Measurements from ENCODE around the gene CYB5B.
"Not testable (repeated sequence)": the region's sequence is repeated elsewhere in the genome, so short reads cannot be mapped to it uniquely, and the experiment has no call there.

Gene CYB5B

DNA sequence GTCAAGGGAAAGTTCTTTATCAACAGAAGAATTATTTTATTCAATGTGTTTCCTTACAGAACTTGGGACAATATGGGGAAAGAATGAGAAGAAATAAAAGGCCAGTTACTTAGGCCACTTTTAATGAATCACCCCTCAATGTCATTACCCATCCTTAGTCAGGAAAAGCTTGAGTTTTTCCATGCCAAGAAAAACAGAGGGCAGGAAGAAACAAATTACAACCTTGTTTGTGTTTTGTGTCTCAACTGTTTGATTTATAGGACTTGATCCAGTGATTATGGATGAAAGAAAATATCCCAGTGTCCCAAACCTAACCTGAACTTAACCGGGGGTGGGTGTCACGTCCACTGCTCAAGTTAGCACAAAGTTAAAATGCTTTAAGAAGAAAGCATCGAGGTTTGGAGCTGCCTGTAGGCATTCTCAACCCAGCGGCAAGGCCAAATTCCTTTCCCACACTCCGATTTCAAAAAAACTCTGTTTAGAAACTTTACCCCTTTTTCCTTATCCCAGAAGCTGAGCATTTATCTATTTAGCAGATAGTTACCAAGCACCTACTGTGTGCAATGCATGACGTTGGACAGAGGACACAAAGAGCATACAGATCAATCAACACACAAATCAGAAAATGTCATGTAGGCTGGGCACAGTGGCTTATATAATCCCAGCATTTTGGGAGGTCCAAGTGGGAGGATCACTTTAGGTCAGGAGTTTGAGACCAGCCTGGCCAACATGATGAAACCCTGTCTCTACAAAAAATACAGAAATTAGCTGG, 14.0 kb upstream of the CYB5B start:
- no peak for DNase-seq (ENCODE audit: low spot score)

DNA sequence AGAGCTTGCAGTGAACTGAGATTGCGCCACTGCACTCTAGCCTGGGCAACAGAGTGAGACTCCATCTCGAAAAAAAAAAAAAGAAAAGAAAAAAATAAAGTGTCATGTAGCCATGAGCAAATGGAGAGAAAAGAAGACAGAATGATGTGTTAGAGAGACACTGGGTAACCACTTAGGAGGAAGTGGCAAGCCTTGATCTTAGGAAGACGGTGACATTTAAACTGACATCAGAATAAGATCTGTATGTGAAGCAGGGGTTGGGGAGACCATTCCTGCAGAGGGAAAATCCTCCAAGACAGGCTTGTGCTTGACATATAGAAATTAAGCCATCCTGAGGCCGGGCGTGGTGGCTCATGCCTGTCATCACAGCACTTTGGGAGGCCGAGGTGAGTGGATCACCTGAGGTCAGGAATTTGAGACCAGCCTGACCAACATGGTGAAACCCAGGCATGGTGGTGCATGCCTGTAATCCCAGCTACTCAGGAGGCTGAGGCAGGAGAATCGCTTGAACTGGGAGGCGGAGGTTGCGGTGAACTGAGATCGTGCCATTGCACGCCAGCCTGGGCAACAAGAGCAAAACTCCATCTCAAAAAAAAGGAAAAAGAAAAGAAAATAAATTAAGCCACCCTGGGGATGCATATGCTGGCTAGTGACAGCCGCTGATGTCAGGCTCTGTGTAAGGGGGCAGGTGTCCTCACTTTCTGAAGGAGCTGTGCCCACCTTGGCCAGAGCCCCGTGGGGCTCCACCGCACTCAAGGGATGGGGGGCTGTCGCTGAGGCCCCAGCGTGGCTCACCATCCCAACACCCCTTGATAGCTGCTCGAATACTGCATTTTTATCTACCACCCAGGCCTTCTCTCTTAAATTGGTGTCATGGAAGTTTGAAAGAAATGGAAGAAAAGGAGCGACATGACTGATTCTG, 13.1 kb upstream of the CYB5B start:
- DNase-seq (ENCODE audit: low spot score): no peak

DNA sequence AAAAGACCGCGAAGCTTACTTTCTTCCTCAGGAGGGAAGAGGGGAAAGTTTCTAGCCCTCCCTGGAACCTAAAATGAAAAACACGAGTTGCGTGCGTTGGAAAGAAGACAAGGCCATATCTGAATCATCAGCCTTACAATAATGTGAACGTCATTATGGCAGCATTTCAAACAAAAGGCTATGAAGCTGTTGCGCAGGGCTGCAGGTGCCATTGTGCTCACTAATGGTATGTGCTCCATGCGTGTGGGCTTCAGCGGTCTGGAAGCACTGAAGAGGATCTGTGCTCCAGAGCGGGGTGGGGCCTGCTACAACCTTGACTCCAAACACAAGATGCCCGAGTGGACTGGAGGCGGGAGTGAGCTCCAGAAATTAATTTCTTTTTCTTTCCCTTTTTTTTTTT, 12.1 kb upstream of the CYB5B start:
- no peak for DNase-seq (ENCODE audit: low spot score)

DNA sequence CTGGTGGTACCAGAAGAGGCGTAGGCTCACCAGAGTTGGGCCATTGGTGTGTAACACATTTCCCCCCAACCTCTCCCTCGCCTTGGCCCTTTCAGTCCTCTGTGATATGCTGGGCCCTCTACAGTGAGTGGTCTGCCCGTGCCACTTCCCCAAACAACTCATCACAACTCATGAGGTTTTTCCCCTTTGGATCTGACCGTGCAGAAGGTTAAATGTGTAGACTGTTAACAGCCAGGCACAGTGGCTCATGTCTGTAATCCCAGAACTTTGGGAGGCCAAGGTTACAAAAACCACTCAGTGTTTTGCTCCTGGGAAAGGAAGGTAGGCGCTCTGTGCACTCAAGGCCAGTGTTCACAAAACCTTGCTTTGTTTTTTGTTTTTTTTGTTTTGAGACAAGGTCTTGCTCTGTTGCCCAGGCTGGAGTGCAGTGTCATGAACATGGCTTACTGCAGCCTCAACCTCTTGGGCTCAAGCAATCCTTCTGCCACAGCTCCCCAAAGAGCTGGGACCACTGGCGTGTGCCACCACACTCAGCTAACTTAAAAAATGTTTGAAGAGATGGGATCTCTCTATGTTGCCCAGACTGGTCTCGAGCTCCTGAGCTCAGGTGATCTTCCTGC, 11.3 kb upstream of the CYB5B start:
- no peak for DNase-seq (ENCODE audit: low spot score)

DNA sequence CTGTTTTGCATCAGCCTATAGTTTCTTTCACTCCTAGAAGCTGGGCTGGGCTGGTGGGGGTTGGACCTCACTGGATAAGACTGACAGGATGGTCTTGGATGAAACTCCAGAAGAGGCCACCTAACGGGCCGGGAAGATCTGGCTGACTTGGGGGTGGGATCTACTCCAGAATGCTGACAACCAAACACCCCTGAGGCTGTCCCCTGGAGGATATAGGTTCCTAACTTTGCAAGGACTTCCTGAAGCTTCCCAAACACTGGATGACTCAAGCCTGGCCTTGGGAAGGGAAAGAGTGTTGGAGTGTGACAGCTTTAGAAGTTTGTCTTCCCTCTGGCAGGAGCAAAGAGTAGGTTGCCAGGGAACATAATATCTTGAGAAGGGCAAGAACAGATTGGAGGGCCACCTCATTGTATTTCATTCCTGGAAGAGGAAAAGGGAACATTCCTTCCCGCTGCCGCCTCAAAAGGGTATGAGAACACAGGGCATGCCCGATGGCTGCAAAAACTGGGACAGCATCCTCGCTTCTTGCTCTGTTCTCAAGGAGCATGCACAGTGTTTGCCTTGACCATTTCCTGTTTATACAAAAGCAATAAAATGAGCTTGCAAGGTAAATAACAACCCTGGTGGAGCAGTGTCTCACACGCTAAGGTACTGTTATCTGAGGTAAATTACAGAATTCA, 6.8 kb upstream of the CYB5B start:
- DNase-seq (ENCODE audit: low spot score): peak; percentile 64

DNA sequence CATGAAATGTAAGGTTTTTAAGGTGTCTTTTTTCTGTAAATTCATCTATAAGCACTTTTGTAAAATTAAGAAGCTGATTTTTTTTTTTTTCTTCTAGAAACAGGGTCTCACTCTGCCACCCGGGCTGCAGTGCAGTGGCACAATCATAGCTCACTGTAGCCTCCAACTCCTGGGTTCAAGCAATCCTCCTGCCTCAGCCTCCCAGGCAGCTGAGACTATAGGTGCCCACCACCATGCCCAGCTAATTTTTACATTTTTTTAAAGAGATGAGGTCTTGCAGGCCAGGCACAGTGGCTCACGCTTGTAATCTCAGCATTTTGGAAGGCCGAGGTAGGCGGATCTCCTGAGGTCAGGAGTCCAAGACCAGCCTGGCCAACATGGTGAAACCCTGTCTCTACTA, 4.5 kb upstream of the CYB5B start:
- no peak for DNase-seq (ENCODE audit: low spot score)

DNA sequence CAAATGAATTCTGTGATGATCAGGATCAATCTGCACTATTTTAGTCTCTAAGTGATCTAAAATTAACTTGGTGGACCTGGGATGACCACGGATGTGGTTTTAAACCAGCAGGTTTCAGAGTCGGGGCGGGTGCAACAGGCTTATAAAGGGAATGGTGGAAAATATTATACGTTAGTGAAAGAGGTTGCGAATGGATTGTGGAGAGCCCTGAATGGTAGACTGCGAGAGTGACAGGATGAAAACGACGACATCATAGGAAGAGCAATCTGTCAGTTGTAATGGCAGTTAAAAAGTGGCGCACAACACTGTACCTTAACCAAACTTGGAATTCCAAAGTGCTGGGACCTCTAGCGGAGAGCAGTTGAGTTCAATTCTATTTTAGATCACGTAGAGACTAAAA, 1.2 kb upstream of the CYB5B start:
- no peak for DNase-seq (ENCODE audit: low spot score)

DNA sequence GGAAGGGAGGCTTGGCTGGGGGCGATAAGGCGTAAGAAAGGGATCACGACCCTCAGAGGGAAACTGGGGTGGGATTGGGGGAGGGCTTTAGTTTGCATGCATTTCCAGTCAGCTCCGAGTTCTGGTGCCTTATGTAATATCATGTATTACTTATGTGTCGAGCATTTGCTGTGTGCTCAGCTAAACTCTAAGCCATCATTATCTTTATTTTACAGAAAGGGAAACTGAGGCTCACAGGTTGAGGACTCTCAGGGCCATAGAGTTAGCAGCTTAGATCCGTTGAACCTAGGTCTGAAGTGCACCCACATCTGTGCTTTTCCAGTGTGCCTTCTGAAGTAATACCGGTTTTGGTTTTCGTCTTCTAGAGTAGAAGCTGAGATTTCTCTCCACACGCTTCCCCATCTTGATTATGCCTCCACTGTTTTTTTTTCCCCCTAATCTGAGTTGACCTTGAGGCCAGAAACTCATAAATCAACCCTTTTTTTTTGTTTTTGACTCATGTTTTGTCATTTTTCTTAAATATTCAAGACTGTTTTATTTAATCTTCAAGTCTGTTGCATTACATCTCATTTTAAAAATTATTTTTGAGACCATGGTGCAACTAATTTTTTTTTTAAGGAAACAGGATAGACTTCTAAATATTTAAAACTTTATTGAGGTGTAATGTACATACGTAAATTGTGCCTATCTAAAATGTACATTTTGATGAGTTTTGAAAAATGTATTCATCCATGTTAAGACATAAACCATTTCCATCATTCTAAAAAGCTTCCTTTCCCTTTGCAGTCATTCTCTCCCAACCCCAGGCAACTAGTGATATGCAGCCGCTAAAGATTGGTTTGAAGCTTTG, 741 bp downstream of the CYB5B start:
- DNase-seq (ENCODE audit: low spot score): no peak

DNA sequence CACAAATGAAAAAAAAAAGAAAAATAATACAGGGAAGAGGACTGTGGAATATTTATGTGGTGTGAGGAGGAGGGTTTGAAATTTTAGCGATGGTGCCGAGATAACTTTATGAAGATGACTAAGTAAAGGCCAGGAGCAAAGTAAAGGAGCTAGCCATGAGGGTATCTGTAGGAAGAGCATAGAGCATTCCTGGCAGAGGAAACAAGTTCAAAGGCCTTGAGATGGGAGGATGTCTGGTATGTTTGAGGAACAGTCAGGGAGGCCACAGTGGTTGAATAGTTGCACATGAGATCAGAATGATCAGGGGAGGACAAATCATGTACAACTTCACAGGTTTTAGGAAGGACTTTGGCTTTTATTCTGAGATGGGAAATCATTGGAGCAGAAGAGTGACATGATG, 4.2 kb downstream of the CYB5B start:
- no peak for DNase-seq (ENCODE audit: low spot score)

DNA sequence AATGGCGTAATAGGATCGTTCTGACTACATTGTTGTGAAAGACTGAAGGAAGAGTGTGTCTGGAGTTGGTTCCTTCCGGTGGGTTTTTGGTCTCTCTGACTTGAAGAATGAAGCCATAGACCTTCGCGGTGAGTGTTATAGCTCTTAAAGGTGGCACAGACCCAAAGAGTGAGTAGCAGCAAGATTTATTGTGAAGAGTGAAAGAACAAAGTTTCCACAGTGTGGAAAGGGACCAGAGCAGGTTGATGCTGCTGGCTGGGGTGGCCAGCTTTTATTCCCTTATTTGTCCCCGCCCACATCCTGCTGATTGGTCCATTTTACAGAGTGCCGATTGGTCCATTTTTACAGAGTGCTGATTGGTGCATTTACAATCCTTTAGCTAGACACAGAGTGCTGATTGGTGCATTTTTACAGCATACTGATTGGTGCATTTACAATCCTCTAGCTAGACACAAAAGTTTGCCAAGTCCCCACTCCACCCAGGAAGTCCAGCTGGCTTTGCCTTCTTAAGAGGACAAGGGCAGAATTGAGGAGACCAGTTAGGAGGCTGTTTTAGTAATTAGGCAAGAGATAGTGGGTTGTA, 4.7 kb downstream of the CYB5B start:
- not testable (repeated sequence) for DNase-seq (ENCODE audit: low spot score)

DNA sequence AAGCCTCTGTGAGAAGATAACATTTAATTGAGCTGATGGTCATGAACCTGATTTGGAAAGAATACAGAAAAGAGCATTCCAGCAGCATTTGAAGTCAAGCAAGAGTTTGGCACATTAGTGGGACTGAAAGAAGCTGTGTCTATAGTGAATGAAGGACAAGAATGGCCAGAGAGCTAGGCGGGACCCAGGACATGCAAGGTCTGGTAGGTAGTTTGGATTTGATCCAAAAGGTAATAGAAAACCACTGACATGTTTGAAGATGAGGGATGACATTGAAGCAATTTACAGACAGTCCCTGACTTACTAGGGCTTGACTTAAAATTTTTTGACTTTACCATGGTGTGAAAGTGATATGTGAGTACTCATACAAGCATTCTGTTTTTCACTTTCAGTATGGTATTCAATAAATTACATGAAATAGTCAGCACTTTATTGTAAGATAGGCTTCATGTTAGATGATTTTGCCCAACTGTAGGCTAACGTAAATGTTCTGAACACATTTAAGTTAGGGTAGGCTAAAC, 7.6 kb downstream of the CYB5B start:
- DNase-seq (ENCODE audit: low spot score): no peak

DNA sequence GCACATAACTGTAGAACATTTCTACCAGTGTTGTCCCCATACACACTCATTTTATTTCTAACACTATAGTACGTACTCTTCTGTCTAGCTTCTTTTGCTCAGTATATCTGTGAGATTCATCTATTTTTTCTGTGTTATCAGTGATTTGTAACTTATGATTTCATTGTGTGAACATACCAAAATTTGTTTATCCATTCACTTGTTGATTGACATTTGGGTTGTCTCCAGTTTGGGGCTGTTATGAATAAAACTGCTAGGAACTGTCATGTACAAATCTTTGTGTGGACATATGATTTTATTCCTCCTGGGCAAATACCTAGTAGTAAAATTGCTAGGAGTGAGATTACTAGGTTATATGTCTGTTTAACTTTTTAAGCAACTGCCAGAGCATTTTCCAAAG, 9.6 kb downstream of the CYB5B start:
- no peak for DNase-seq (ENCODE audit: low spot score)

DNA sequence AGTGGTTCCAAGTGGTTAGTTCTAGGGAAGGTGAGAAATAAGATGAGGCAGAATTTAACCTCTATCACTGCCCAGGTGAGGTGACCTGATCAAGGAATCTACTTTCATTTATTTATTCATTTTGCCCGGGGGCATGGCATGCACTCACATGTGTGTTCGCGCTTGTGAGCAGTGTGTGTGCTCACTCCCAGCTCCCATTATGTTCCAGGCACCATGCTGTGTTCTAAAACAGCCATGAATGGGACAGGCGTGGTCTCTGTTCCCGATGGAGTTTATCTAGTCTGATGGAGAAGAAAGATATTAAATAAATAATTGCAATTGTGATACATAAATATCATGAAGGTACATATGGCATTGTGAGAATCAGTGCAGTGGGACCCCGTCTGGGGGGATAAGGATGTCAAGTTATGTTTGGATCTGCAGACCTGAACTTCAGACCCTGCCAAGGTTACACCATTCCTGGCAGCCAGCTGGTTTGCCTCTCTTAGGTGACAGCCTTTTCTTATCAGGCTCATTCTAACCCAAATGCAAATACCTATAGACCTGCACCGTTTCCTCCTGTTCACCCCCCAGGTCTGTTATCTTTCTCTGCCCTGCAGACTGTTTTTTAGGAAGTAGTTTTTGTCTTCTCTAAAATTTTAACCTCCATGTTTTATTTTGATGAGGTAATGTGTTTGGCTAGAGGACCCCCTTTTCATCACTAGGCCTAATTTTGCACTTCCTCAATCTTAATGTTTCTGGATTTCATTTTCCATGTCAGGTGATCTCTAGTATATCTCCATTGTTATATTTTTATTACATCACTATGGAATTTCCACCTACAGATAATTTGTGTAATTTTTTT, 11.8 kb downstream of the CYB5B start:
- no peak for DNase-seq (ENCODE audit: low spot score)

DNA sequence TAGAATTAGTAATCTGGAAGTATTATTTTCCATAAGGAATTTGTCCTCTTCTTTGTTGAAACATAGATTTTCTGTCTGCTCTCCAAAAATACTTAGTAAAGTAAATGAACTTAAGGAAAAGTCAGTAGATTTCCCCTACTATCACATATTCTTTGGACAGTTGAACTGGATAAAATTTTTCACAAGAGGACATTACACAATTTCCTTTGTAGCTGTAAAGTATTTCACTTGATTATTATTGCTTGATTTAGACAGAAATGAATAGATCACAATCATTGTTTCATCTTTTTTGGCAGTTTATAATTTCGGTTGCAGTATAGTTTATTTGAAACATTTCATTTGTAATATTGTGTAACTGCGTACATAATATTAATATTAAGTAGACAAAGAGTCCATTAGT, 12.5 kb downstream of the CYB5B start:
- DNase-seq (ENCODE audit: low spot score): no peak

DNA sequence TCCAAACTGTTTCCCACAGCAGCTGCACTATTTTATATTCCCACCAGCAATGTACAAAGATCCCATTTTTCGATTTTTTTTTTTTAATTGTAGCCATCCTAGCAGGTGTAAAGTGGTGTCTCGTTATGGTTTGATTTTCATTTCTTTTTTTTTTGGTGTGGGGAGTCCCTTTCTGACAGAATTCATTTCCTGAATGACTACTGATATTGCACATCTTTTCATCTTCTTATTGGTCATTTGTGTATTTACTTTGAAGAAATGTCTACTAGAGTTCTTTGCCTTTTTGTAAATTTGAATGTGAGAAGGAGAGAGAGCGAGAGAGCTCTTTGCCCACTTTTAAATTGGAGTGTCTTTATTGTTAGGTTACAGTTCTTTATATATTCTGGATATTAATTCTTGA, 14.0 kb downstream of the CYB5B start:
- DNase-seq (ENCODE audit: low spot score): no peak

DNA sequence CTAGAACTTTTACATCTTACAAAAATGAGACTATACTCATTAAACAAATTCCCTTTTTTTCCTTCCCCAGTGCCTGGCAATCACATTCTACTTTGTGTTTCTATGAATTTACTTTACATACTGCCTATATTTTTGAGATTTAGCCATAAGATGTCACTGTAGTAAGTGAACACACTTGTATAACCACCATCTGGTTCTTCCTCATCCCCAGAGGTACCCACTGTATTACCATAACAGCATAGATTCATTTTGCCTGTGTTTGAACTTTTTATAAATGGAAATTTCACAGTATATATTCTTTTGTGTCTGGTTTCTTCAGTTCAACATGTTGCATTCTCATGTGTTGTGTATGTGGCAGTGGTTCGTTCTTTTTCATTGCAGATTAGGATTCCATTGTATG, 15.8 kb downstream of the CYB5B start:
- DNase-seq (ENCODE audit: low spot score): no peak

DNA sequence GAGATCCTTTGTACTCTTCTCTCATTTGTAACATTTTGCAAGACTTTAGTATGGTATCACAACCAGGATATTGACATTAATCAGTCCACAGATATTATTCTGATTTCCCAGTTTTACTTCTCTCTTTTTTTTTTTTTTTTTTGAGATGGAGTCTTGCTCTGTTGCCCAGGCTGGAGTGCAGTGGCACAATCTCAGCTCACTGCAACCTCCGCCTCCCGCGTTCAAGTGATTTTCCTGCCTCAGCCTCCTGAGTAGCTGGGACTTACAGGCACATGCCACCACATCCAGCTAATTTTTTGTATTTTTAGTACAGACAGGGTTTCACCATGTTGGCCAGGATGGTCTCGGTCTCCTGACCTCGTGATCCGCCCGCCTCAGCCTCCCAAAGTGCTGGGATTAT, 16.6 kb downstream of the CYB5B start:
- not testable (repeated sequence) for DNase-seq (ENCODE audit: low spot score)

DNA sequence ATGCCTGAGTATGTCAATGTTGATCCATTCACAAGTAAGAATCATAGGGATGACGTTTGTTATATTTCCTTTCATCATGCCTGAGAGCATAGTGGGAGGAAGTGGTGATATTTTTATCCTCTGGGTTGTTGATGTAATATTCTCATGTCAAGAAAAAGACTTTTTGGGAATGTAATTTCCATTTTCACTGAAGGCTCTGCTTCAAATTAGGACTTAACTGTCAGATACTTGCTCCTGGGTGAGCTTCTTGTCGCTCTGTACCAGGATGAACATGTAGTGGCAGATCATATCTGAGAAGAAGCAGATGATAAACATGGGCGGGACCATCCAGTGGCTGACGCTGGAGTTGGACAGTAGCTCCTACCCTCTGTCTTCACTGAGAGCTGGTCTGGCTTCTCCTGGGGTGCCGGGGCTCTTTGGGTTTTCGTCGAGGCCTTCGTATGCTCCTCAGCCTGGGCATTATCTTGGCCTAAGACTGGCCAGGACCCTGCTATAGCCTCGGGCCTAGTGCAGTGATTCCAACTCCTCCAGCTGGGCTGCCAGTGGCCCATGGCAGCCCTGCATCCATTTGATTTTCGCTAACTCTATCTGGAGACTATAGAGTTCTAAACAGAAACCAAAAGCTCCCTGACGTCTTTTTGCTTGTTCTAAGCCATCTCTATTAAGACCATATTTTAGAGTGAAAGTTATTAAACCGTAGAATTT, 19.7 kb downstream of the CYB5B start:
- peak; percentile 4 for DNase-seq (ENCODE audit: low spot score)

DNA sequence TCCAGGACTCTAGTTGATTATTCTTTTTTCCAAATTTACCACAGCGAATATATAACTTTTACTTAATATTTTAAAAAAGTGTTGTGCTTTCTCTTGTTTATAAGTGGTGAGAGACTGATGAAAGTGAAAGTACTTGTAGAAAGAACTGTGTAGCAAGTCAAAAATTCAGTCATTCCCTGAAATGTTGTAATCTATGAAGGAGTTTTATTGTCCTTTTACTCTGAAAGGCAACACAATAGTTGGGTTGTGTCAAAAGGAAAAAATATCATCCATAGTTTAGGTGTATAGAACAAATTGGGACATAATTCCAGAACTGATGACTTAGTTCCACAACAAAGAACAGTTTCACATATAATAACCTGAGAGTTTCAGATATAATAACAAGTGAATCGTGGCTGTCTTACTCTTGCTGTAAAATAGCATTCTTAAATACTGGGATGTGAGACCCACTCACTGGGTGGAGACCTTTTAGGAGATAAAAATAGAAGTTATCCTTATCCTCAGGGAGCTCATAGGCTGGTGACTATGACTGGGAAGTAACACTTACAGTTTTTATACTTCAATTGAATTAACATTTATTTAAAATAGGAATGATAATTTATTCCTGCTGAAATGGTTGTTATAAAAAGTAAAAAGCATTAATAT, 20.6 kb downstream of the CYB5B start:
- DNase-seq (ENCODE audit: low spot score): no peak

Data from Ammon's horn (tissue), 1 donor.